HG03457 (cell line): ENCODE measurements around the gene MYOG.

Experiments
- ATAC-seq: cut with Tn5 transposase; IDR thresholded peaks from one replicate; pipeline ENCODE4 v1.9.1; 2021; ENCODE audit warnings: moderate number of reproducible peaks; ENCODE audit not compliant: unreplicated experiment

Gene MYOG

DNA sequence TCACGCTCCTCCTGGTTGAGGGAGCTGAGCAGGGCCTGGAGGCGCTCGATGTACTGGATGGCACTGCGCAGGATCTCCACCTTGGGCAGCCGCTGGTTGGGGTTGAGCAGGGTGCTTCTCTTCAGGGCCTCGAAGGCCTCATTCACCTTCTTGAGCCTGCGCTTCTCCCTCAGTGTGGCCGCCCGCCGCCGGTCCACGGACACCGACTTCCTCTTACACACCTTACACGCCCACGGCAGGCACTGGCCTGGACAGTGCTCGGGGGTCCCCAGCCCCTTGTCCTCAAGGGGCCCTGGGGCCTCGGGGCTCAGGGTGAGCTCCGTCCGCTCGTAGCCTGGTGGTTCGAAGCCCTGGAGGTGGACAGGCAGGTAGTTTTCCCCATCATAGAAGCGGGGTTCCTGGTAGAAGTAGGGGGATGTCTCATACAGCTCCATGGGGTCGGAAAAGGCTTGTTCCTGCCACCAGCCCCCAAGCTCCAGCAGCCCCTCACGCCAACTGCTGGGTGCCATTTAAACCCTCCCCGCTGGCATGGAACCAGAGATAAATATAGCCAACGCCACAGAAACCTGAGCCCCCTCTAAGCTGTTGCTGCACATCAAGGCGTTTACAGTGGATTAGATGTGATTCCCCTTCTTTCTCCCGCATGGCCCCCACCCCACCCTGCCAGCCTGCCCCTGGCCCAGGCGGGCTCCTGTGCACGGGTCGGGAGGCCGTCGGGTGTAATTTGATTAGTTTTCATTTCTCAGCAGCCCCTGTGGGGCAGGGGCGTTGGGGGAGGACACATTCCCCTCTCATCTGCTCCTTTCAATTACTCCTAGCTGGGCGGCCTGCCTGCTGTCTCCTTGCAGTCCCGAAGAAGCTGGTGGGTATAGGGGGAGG is at the start of gene MYOG:
MYOG (minus strand) TSS at position 485 of the 879 bp plus-strand sequence; CDS start at position 434, 51 bp downstream.
- ATAC-seq = no peak

DNA sequence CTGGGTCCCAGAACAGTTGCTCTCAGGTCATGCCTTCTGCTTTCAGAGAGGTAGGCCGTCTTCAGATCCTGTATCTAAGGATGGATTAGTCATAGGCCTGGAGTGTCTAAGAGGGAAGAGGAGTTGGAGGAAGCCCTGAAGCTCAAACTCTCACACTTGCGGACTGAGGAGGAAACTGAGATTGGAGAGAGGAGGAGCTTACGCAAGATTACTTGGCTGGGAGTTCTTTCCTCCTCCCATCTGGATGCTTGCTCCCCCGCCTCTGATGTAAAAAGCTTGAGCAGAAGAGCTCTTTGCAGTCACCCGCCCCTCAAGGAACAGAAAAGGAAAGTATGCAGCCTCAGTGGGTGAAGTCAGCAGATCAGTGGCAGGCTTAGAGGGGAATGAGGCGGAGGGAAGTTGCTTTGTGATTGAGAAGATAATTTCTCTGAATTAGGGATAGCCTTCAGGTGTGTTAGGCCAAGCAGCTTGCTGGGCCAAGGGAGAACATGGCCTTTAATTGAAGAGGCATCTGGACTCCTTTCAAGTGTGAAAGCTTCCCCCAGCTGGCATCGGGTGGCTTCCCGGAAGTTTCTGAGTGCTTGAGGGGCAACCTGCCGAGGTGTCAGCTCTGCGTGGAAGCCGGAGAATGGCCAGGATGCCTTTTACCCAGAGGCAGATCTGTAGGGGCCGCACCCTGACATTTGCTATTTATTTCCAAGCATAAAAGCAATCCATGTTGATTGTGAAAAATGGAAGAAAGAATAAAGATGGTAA is 48.3 kb upstream of the MYOG start:
- ATAC-seq = no peak

DNA sequence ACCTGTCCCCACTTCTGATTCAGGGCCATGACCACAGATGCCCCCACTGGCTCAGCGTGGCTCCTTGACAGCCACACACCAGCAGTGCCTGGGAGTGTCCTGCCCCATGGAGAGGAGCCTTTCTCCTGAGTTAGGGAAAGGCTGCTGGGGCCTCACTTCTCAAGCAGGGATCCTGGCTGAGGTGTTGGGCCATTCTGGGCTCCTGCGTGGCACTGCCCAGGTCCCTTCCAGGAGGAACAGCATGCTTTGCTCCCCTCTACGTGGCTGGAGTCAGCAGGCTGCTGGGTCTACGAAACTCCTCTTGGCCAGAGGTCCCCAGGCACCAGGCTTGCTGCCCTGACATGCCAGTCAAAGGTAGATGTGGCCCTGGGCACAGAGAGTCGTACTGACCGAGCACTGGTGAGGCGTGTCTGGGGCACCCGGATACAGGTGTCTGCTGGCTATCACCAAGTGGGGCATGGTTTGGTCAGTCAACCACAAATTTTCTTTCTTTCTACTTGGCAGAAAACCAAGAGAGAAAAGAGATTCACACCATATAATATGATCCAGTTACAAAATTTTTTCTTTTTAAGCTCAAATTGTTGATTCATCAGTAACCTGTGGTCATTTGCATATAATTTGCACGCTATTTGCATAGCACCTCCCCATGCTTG is 45.9 kb upstream of the MYOG start:
- ATAC-seq = no peak

DNA sequence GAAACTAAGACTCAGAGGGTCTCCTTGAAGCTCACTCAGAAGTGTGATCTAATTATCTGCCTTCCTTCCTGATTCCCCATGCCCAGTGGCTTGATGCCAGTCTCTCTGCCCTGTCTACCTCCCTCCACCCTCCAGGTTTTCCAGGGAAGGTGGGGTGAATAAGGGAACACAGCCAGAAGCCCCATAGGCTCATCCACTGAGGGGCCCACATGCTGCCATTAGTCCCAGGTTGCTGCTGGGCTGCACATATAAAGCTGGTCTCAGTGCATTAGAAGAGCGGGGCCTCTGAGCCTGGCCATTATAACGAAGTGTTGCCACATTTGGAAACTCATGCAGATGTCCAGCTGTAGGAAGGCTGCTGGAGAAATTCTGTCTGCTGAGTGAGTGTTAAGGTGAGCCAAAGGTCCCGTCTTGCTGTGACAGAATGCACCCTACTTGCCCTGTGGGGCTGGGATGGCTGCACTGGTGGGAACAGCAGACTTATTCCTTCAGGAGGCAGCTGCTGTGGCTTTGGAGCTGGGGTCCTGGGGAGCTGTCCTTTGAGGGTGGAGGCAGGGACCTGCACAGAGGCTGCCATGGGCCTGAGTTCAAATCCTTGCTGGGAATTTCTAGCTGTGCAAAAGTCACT is 44.7 kb upstream of the MYOG start:
- no peak for ATAC-seq

DNA sequence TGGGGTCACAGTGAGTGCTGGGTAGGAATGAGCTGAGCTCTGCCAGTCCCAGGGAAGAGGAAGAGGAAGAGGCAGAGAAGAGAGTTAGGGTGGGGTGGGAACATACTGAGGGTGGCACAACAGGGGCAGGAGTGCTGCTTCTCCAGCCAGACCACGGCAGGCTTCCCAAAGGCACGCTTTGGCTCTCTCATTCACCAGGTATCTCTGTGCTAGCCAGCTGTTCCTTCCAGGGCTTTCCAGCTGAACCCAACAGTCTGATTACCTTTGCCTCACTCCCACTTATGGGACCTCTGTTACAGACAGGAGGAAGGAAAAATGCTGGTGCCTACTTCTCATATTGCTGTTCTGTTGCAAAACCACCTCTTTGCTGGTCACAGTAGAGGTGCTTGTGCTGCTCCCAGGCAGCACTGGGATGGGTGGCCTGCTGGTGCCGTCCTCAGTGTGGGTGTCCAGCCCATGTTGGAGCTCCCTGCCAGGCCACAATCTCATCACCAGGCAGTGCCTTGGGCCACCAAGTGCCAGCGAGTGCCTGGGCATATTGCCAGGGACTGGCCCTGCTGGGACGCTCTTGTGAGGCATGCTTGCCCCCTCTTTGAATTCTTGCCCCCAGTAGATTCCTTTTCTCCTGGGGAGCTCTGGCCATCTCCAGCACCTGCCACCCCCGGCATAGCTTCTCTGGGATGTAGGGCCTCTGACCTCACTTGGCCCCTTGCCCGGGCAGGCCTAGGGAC is 43.9 kb upstream of the MYOG start:
- no peak for ATAC-seq

DNA sequence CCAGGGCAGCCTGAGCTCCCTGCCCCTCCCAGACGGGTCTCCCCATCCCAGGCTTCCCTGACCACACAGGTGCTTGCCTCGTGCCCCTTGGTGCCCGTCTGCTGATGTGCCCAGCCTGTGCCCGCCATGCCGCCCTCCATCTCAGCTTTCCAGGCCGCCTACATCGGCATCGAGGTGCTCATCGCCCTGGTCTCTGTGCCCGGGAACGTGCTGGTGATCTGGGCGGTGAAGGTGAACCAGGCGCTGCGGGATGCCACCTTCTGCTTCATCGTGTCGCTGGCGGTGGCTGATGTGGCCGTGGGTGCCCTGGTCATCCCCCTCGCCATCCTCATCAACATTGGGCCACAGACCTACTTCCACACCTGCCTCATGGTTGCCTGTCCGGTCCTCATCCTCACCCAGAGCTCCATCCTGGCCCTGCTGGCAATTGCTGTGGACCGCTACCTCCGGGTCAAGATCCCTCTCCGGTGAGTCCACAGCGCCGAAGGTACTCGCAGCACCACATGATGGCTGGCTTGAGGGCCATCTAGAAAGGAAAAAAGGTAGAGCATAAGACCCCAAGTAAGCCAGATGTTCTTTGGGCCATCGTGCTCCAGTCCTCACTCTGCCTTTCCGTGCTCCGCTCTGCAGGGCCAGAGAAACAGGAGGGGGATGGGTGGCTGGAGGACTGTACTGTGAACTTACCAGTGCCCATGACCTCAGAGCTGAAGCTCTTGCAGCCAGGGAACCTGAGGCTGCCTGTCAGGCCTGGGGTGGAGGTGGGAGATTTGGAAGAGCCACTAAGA is 43.1 kb upstream of the MYOG start:
- ATAC-seq = no peak

DNA sequence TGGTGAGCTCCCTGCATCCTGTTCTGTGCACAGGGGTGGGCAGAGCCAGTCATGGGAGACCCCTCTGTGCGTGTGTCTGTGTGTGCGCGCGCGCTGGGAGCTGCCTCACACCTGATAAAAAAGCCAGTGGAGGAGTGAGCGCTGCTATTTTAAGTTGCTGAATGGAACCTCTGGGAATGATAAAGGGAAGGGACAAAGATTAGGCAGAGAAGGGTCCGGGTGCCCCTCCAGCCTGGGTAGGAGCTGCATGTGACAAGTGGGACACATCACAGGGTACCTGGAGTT is 42.6 kb upstream of the MYOG start:
- ATAC-seq = no peak

DNA sequence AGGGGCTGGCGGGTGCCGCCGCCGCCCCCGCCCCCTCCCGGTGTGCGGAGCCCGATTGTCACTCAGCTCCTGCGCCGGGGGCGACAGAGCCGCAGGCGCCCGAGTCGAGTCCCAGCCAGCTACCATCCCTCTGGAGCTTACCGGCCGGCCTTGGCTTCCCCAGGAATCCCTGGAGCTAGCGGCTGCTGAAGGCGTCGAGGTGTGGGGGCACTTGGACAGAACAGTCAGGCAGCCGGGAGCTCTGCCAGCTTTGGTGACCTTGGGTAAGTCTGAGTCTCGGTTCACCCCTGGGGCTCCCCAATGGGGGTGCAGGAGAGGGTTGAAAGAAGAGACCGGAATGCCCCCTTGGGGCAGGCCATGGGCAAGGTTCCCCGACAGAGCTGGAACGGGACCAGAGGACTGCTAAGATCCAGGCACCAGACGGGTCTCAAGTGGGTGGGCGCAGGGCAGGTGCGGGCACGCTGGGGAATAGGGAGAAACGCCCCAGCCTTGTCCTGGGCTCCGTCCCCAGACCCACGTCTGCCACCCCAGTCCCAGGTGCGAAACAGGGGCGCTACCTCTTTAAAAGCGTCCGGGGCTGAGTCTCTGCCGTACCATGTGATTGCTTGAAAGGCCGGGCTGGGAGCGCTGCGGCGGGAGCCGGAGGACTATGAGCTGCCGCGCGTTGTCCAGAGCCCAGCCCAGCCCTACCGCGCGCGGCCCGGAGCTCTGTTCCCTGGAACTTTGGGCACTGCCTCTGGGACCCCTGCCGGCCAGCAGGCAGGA is 42.0 kb upstream of the MYOG start, which contains the start of gene ADORA1:
ADORA1 (plus strand) TSS at position 61 of the 765 bp plus-strand sequence. CDS start 1,116 bp downstream, outside the sequence.
- ATAC-seq = no peak

DNA sequence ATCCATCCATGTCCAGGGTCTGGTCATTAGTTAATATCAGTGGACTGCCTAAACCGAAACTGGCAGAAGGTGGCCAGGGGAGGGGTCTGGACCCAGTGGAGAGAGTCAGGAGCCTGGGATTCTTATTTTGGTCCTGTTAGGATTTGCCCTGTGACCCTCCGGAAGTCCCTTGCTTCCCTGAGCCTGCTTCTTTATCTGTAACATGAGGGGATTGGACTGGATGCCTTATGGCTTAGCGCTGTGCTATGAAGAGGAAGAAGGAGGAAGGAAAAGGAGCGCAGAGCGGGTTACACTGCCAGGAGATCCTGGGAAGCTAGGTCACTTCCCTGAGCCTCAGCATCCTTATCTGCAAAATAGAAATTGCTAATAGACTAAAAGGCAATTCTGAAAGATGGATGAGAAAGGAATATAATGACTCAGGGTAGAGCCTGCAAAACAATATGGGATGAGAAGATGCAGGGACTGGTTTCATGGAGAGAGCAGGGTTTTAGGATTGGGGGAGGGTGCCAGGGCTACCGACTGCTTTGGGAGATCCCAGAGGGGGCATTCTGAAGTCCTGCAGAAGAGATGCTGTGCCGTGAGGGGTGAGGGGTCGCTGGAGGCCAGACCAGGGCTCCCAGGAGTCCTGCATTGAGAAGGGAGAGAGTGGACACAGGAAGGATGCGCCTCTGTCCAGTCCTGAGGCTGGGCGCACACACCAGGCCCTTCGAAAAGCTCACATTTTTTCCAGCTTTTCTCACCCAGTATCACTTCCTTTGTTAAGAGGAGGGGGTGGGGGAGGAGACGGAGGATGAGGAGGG is 41.3 kb upstream of the MYOG start:
- no peak for ATAC-seq

DNA sequence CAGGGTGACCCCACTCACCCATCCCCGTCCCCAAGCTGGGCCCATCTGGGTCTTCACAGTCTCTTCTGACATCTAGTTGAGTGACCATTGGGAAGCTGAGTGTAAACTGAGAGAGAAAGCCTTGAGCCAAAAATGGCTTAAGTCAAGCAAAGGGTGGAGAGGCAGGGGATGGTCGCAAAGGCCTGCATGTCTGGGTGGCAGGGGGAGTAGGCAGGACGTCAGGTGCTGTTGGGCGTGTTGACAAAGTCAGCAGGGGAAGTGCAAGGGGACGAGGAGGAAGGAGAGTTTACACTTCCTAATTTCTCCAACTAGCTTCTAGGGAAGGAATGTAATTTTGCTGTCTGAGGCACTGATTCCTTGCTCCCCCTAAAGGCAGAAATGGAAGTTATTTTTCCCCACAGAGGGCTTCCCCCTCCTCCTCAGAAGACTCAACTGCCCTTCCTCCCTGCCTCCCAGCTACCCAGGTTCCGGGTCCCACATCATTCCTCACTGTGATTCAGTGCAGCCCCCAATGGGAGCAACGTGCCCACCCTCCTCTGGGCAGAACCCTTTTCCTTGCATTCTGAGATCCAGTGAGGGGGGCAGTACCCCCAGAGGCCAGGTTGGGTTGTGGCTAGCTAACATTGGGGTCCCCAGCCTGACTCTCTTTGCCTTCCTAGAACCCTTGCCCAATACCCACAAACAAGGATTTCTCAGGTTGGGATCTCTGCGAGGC is 40.5 kb upstream of the MYOG start:
- ATAC-seq = no peak

DNA sequence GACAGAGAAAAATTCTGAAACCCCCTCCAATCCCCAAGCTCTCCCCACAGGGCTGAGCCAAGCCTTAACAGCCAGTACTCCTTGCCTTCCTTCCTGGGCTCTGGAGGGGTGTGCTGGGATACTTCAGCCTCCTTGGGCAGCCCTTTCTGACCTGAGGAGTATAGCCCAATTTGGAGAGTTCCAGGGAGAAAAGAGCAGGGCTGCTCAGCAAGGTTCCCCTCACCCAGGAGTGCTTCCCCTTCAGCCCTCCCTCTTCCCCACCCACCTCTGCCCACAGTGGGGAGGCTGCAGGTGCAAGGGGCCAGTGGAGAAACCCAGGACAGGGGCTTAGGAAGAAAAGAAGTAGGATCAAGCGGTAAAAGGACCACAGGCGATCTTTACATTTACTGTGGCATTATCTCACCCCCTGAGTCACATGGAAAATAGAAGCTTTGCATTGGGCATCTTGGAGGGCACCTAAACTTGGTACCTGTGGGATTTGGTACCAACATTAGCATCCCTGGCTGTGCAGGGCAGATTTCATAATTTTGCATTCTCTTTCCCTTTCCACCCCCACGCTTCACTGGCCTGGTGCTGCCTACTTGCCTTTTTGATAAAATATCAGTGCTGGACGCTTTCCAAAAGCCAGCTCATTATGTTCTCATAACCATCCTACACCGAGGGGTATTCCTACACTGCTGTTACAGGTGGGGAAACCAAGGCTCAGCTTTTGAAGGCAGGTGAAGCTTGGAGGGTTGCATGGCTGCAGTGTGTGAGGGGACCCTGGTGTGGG is 38.9 kb upstream of the MYOG start:
- ATAC-seq = no peak

DNA sequence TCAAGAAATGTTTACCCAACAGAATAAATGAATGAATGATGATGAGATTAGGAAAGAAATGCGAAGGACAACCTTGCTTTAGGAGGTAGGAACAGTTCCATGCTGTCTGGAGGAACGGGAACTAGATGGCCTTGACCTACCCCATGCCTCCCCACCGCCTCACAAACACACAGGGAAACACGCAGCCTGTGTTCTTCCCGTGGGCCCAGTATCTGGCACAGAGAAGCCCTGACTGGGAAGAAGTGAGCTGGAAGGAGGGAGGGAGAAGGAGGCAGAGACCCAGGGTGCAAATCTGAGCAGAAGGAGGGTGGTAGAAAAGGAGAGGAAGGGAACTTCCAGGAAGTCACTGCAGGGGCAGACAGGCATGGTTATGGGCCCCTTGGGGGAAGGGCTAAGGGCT is 38.2 kb upstream of the MYOG start:
- ATAC-seq = no peak

DNA sequence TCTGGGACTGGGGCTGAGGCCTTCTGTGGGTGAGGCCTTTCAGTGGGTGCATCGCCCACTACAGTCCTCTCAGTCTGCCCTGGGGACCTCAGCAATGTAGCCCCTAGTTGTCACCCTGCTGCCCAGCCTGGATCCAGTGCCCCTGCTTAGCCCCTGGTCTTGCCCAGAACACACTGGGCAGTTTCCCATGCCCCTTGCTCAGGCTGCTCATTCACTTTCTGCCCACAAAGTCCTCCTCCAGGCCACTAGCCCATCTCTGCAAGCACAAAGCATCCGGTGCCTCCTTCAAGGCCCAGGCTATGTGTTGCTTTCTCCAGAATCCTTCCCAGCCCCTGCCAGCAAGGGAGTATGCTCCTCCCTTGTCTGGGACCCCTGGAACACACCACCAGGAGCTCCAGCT is 36.3 kb upstream of the MYOG start:
- no peak for ATAC-seq

DNA sequence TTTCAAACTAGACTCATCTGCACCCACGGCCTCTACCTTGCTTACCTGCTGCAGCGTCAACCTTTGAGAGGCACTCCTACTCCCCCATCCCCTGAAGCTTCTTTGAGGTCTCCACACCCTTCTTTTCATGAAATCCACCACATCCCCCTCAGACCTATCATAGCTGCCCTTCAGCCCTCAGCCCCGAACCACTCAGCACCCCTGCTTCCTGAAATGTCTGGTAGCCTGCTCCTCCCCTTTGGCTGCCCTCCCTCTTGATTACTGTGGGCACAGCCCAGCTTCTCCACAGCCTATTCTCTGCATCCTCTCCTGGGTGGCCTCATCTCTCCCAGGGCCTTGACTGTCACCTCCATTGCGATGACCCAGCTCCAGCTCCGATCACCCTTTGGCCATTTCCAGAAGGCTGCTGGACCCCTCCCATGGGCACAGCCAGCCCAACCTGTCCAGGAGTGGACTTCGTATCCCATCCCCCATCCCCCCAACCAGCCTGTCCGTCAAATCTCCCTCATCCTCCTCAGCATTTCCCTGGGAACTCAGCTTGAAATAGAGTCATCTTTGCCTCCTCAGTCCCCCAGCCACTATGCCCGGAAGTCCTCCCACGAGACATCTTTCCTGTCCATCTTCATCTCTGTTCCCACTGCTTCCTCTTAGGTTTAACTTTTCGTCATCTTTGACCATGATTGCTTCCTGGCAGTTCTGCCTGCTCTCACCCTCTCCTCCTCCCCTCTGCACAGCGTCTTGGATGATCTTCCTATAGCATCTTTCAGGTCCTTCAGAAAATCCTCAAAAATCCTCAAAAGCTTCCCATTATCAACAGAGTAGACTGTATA is 35.6 kb upstream of the MYOG start:
- ATAC-seq = no peak

DNA sequence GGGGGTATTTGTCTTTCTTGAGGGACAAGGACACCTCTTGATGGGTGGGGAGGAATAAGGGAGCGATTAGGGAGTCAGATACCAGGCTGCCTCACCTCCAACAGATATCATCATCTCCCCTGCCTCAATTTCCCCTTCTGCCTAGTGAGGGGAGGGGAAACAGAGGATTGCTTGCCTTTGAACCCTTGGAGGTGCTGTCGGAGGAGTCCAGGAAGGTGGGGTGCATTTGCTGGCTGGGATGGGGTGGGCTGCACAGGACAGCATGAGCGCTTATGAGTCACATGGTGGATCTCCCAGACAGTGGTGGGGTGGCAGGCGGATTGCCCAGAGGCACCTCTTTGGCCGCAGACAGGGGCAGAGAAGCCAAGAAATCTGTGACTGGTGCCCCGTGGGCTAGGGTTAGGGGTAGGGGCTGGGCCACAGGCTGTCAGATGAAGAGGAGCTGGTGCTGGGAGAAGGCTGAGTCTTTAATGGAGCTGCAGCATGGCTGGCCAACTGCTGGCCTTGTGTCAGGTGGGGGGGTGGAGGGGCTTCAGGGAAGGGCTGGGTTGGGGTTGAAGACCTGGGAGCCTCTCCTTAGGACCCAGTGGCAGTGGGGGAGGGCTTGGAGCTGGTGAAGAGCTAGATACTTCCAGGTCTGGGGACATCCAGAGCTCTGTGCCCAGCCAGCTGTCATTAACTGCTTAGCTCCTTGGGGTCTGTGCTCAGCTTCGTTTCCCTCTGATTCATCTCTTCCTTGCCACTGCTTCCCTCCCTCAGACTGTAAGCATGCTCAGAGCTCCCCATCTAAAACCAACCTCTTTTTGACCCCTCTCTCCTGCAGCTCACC is 34.7 kb upstream of the MYOG start:
- ATAC-seq = no peak
